ENCODE data around the gene OR5D16.
"Not testable (repeated sequence)": the region's sequence is repeated elsewhere in the genome, so short reads cannot be mapped to it uniquely, and the experiment has no call there.

- not testable (repeated sequence) for TF ChIP-seq CTCF (conservative IDR thresholded peaks at IDR 0.05; ENCODE audit: low read depth, low read length); EZH2 (IDR thresholded peaks at IDR 0.05; ENCODE audit: borderline replicate concordance, low read depth, low read length, poor library complexity, severe bottlenecking)
Observed at GRCh38 chr11:55884995-55885394, 46.4 kb downstream of the OR5D16 start.
